A549 (cell line): Measurements from ENCODE around the gene TEF. TPM values are rescaled to one million over a fixed set of nuclear protein-coding genes. Genes with fewer than 3 reads are reported as not detected.

Experiments
- ATAC-seq, 2 experiments: fragments of 200-7000 bp in 1 of 2; fragments of >200 bp in 1 of 2; cut with Nextera tagmentation in 1 of 2; cut with Tn5 transposase in 1 of 2; 3 replicates each; pipeline versions ENCODE4 v1.8.0 to v1.9.1; 2018 to 2020; ENCODE audit warnings: mild to moderate bottlenecking in 1 of 2, moderate library complexity in 1 of 2
- CTCF ChIA-PET: fragments of 300-600 bp; sonication (Branson Sonifier 250); formaldehyde crosslinking; extraction: SDS; loops from one replicate; lab custom pipeline; 2021; ENCODE audit warnings: antibody characterized with exemption, inconsistent platforms; lab: Yijun Ruan, JAX
- POLR2A ChIA-PET: fragments of 350-600 bp; formaldehyde crosslinking; extraction: SDS; loops from one replicate; lab custom pipeline; 2021; ENCODE audit warnings: antibody characterized with exemption, inconsistent platforms; lab: Yijun Ruan, JAX
- DNase-seq, 2 experiments: peaks; one replicate each; pipeline versions ENCODE4 v3.0.0 to v3.0.0-alpha.2; 2011 to 2016; ENCODE audit warnings: low read depth in 1 of 2, low spot score in 1 of 2
- FAIRE-seq: peaks from 2 replicates; lab custom pipeline; 2011; peaks lifted over from hg19 to GRCh38; lab: Jason Lieb, UNC
- H3K27ac ChIP-seq, 2 experiments: fragments of >200 bp; sonication (Bioruptor Twin); formaldehyde crosslinking; 3 replicates each; pipeline ENCODE4 v1.5.1; 2016 to 2017
- H3K4me1 ChIP-seq: fragments of >200 bp; sonication (Bioruptor Twin); formaldehyde crosslinking; 3 replicates; pipeline ENCODE4 v1.6.1; 2016
- H3K4me2 ChIP-seq: fragments of >200 bp; sonication (Bioruptor Twin); formaldehyde crosslinking; 3 replicates; pipeline ENCODE4 v1.6.1; 2016
- H3K4me3 ChIP-seq: fragments of >200 bp; sonication (Bioruptor Twin); formaldehyde crosslinking; 3 replicates; pipeline ENCODE4 v1.5.1; 2016
- H3K9me3 ChIP-seq: fragments of >200 bp; sonication (Bioruptor Twin); formaldehyde crosslinking; 3 replicates; pipeline ENCODE4 v1.6.1; 2016
- ATOH8 ChIP-seq: fragments of 250-450 bp; sonication (Bioruptor Pico); IDR thresholded peaks from 2 replicates; pipeline ENCODE4 v1.5.0; 2020; ENCODE audit warnings: low read depth, mild to moderate bottlenecking, moderate library complexity
- BHLHE40 ChIP-seq: IDR thresholded peaks from 2 replicates; pipeline ENCODE4 v1.6.1; 2012; ENCODE audit warnings: low read depth, low read length, inconsistent platforms
- EHF ChIP-seq: fragments of 250-450 bp; sonication (Bioruptor Pico); IDR thresholded peaks from 2 replicates; pipeline ENCODE4 v1.5.0; 2020; ENCODE audit warnings: mild to moderate bottlenecking
- EHMT2 ChIP-seq: fragments of 200-600 bp; sonication (generic); IDR thresholded peaks from 2 replicates; pipeline ENCODE4 v1.6.1; 2016; ENCODE audit warnings: antibody characterized with exemption, low read depth, mild to moderate bottlenecking, moderate library complexity
- ESRRA ChIP-seq: fragments of 150-350 bp; IDR thresholded peaks from 2 replicates; pipeline ENCODE4 v1.6.1; 2014; ENCODE audit warnings: mild to moderate bottlenecking, low read length, borderline replicate concordance
- GATA3 ChIP-seq: IDR thresholded peaks from 2 replicates; pipeline ENCODE4 v1.6.1; 2012; ENCODE audit warnings: borderline replicate concordance
- KDM5A ChIP-seq: fragments of 200-600 bp; sonication (generic); IDR thresholded peaks from 2 replicates; pipeline ENCODE4 v1.6.1; 2016; ENCODE audit warnings: antibody characterized with exemption, mild to moderate bottlenecking
- MYC ChIP-seq: IDR thresholded peaks from 2 replicates; pipeline ENCODE4 v1.6.1; 2012; ENCODE audit warnings: mild to moderate bottlenecking, inconsistent platforms, low read length, improper control_type of control experiment, borderline replicate concordance
- NFE2L2 ChIP-seq: fragments of 150-350 bp; conservative IDR thresholded peaks from 2 replicates; pipeline ENCODE4 v1.6.1; 2014; ENCODE audit warnings: low read length
- NR3C1 ChIP-seq: fragments of >200 bp; sonication (Bioruptor Twin); formaldehyde crosslinking; IDR thresholded peaks from 3 replicates; pipeline ENCODE4 v1.6.1; 2017
- POLR2A ChIP-seq: IDR thresholded peaks from 2 replicates; pipeline ENCODE4 v1.6.1; 2012; ENCODE audit warnings: mild to moderate bottlenecking, low read length
- RNF2 ChIP-seq: fragments of 200-600 bp; sonication (generic); IDR thresholded peaks from 2 replicates; pipeline ENCODE4 v1.6.1; 2016; ENCODE audit warnings: low read depth, mild to moderate bottlenecking, antibody characterized with exemption, moderate library complexity, borderline replicate concordance
- SREBF2 ChIP-seq: fragments of 450-650 bp; IDR thresholded peaks from 2 replicates; pipeline ENCODE4 v1.6.1; 2014; ENCODE audit warnings: mild to moderate bottlenecking, moderate library complexity
- TFCP2L1 ChIP-seq: fragments of 250-450 bp; sonication (Bioruptor Pico); IDR thresholded peaks from 2 replicates; pipeline ENCODE4 v1.5.0; 2021; ENCODE audit warnings: mild to moderate bottlenecking
- ZC3H11A ChIP-seq: fragments of 450-650 bp; IDR thresholded peaks from 2 replicates; pipeline ENCODE4 v1.6.1; 2014; ENCODE audit warnings: antibody characterized with exemption, mild to moderate bottlenecking
- ZNF302 ChIP-seq: fragments of 250-450 bp; sonication (Bioruptor Pico); IDR thresholded peaks from 2 replicates; pipeline ENCODE4 v1.9.0; 2021; ENCODE audit warnings: inconsistent platforms, mild to moderate bottlenecking, moderate library complexity
- ZSCAN20 ChIP-seq: fragments of 250-450 bp; sonication (Bioruptor Pico); IDR thresholded peaks from 2 replicates; pipeline ENCODE4 v1.8.0; 2022; ENCODE audit warnings: mild to moderate bottlenecking, moderate library complexity
- WGBS: methylation state at CpG from one replicate; pipeline ENCODE4 v1.1.6; 2017; ENCODE audit errors: missing lambda C conversion rate; 5-methylcytosine and 5-hydroxymethylcytosine counted together
- polyA plus RNA-seq, 4 experiments: library from polyadenylated mRNA; depleted of rRNA in 3 of 4; stranded (reverse); fragments of >200 nt; fragmentation: RNase III in 1 of 4; extraction: RNeasy Plus Mini Kit Qiagen cat#74134 plus additional on column Dnase treatment in 1 of 4; gene quantifications; 2 replicates in 3 of 4; 3 replicates in 1 of 4; pipeline ENCODE4 v1.2.3, GENCODE V29; 2011 to 2017
- TF ChIP-seq, protein P1 (sequence below): fragments of 450-650 bp; IDR thresholded peaks from 2 replicates; pipeline ENCODE4 v1.6.1; 2014; ENCODE audit warnings: antibody characterized with exemption
- TF ChIP-seq, protein P2 (sequence below): fragments of >200 bp; sonication (Bioruptor Twin); formaldehyde crosslinking; IDR thresholded peaks from 3 replicates; pipeline ENCODE4 v1.6.1; 2016
- TF ChIP-seq, protein P3 (sequence below): IDR thresholded peaks from 2 replicates; pipeline ENCODE4 v1.6.1; 2012; ENCODE audit warnings: low read depth, borderline replicate concordance

The TEF gene
- polyA plus RNA-seq, 2 of the 4 experiments (the other 2 are of a cell fraction): 1.4 to 2.8 TPM

DNA sequence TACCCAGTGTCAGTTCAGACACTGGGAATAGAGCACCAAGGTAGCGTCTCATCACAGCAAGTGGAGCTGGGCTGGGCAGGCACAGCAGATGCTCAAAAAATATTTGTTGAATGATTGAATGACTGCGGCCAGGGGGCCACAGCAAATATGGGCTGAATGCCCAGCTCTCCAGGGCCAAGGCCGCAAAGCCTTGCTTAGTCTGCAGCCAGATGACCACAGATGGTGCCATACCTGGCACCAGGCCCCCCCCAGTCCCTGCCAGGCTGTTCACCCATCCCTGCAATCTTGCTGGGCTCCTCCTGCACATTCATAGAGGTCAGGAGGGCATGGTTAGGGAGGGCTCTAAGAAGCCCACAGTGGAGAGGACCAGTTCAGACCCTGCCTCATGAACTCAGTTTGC lies 47.5 kb upstream of the TEF start:
- no peak overlapping the region for H3K27ac ChIP-seq
- H3K4me1 ChIP-seq: no peaks in the 10 kb centered on the region
- H3K4me2 ChIP-seq: no peak overlapping the region
- POLR2A ChIA-PET: no interaction called here
- CTCF ChIA-PET: no interaction called here
- TF ChIP-seq SREBF2 (no peak), ESRRA (no peak), TFCP2L1 (CRISPR knock-in tag) (no peak)
- FAIRE-seq (no peak), DNase-seq (no peak), ATAC-seq (no peak)
- no peak overlapping the region for H3K4me3 ChIP-seq
- H3K9me3 ChIP-seq: no peaks in the 10 kb centered on the region
- 80% methylated on average over 2 of the region's 3 CpGs for WGBS

- Histone ChIP-seq H3K4me2 (no peak overlapping the region), H3K4me3 (no peak overlapping the region), H3K9me3 (no peaks in the 10 kb centered on the region), H3K27ac (no peak overlapping the region), H3K4me1 (no peaks in the 10 kb centered on the region)
- FAIRE-seq: no peak
- WGBS: 94% methylated on average over 10 of the region's 11 CpGs
- CTCF ChIA-PET: interaction anchor here (1.2 to 1.7 kb wide), 2 partner anchors 8 to 16 kb away, joined by 3 to 5 read pairs; no protein-coding TSS in a partner anchor
- POLR2A ChIA-PET: no interaction called here
- TF ChIP-seq ATOH8 (CRISPR knock-in tag) (no peak), GATA3 (no peak), BHLHE40 (no peak), TFCP2L1 (CRISPR knock-in tag) (no peak), RNF2 (no peak), EHF (CRISPR knock-in tag) (no peak), EHMT2 (no peak), ZSCAN20 (CRISPR knock-in tag) (no peak), ZNF302 (CRISPR knock-in tag) (no peak), POLR2A (no peak), KDM5A (no peak)
- TF ChIP-seq, all 56 proteins: peak for 0
- DNase-seq (no peak), ATAC-seq (no peak)
Observed at GRCh38 chr22:41334951-41335635, 46.6 kb upstream of the TEF start.

DNA sequence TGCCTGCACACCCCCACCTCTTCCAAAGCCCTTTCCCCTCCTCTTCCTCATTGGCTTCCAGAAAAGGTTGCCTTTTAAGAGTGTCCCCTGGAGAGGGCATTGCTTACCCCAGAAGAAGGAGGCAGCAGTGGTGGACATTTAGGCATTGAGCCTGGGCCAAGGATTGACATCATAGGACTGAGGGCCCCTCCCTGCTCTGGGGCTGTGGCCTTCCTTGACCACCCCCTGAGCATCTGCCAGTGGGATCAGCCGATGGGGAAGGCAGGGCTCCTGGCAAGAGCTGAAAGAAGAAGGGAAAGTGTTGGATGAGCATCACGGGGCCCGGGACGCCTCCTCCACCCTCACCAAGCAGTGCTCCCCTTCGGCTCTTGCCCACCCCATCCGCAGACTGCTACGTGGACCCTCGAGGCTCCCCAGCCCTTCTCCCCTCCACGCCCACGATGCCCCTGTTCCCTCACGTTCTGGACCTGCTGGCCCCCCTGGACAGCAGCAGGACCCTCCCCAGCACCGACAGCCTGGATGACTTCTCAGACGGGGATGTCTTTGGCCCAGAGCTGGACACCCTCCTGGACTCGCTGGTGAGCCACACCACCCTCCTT lies 43.0 kb upstream of the TEF start:
- Histone ChIP-seq H3K4me3 (no peak overlapping the region), H3K27ac (no peak overlapping the region), H3K4me2 (no peak overlapping the region), H3K9me3 (no peaks in the 10 kb centered on the region), H3K4me1 (no peaks in the 10 kb centered on the region)
- 86% methylated on average over 8 of the region's 14 CpGs for WGBS
- ATAC-seq (no peak), FAIRE-seq (no peak), DNase-seq (no peak)
- POLR2A ChIA-PET: no interaction called here
- TF ChIP-seq MYC (no peak), ATOH8 (CRISPR knock-in tag) (no peak), ZNF302 (CRISPR knock-in tag) (no peak), ZC3H11A (no peak), NR3C1 (no peak), NFE2L2 (no peak), SREBF2 (no peak), BHLHE40 (no peak)
- TF ChIP-seq, protein P1, sequence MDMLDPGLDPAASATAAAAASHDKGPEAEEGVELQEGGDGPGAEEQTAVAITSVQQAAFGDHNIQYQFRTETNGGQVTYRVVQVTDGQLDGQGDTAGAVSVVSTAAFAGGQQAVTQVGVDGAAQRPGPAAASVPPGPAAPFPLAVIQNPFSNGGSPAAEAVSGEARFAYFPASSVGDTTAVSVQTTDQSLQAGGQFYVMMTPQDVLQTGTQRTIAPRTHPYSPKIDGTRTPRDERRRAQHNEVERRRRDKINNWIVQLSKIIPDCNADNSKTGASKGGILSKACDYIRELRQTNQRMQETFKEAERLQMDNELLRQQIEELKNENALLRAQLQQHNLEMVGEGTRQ: no peak
- TF ChIP-seq, protein P2, sequence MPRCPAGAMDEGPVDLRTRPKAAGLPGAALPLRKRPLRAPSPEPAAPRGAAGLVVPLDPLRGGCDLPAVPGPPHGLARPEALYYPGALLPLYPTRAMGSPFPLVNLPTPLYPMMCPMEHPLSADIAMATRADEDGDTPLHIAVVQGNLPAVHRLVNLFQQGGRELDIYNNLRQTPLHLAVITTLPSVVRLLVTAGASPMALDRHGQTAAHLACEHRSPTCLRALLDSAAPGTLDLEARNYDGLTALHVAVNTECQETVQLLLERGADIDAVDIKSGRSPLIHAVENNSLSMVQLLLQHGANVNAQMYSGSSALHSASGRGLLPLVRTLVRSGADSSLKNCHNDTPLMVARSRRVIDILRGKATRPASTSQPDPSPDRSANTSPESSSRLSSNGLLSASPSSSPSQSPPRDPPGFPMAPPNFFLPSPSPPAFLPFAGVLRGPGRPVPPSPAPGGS: no peak
- TF ChIP-seq, protein P3, sequence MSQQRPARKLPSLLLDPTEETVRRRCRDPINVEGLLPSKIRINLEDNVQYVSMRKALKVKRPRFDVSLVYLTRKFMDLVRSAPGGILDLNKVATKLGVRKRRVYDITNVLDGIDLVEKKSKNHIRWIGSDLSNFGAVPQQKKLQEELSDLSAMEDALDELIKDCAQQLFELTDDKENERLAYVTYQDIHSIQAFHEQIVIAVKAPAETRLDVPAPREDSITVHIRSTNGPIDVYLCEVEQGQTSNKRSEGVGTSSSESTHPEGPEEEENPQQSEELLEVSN: no peak
- CTCF ChIA-PET: no interaction called here
